ENCODE measurements around the gene SEMA7A.
"Not testable (repeated sequence)": the region's sequence is repeated elsewhere in the genome, so short reads cannot be mapped to it uniquely, and the experiment has no call there.

Gene SEMA7A

GRCh38 chr15:74370471-74370870, 63.3 kb downstream of the SEMA7A start:
- no peak for DNase-seq

- no peak for DNase-seq
Observed at GRCh38 chr15:74369756-74370155, 64.0 kb downstream of the SEMA7A start.

- no peak for DNase-seq
Observed at GRCh38 chr15:74369084-74369745, 64.5 kb downstream of the SEMA7A start.

GRCh38 chr15:74368121-74368520, 65.6 kb downstream of the SEMA7A start:
- DNase-seq = no peak

GRCh38 chr15:74367296-74367854, 66.4 kb downstream of the SEMA7A start, which contains the start of gene CYP11A1:
Gene CYP11A1, minus strand, starts transcription at chr15:74367646. Its CDS starts 61 bp downstream, at chr15:74367585.
- DNase-seq = no peak

GRCh38 chr15:74365598-74366445, 67.9 kb downstream of the SEMA7A start:
- no peak for DNase-seq

- no peak for DNase-seq
Observed at GRCh38 chr15:74364936-74365597, 68.7 kb downstream of the SEMA7A start.

GRCh38 chr15:74362482-74362881, 71.3 kb downstream of the SEMA7A start:
- no peak for DNase-seq

GRCh38 chr15:74360855-74361254, 72.9 kb downstream of the SEMA7A start:
- not testable (repeated sequence) for DNase-seq

- DNase-seq = not testable (repeated sequence)
Observed at GRCh38 chr15:74359376-74359775, 74.4 kb downstream of the SEMA7A start.
